NOMO-1 treated with DMSO at 0.1 percent for 48 hours (cell line): ENCODE measurements around the gene LRRC59.
"Not testable (repeated sequence)": the region's sequence is repeated elsewhere in the genome, so short reads cannot be mapped to it uniquely, and the experiment has no call there.

Experiments
- DNase-seq: peaks from one replicate; lab custom pipeline; 2025; ENCODE audit not compliant: unreplicated experiment; lab: John Stamatoyannopoulos, UW

Gene LRRC59

GRCh38 chr17:50348522-50349242 is 48.6 kb downstream of the LRRC59 start:
- no peak for DNase-seq

- no peak for DNase-seq
These were observed 49.4 kb downstream of the LRRC59 start for GRCh38 chr17:50347894-50348291.

- DNase-seq: no peak
These were observed 50.0 kb downstream of the LRRC59 start for GRCh38 chr17:50347117-50347893.

- peak; percentile 26 for DNase-seq
These were observed 50.8 kb downstream of the LRRC59 start for GRCh38 chr17:50346313-50347116.

GRCh38 chr17:50345432-50346312 is 51.7 kb downstream of the LRRC59 start, which contains the start of gene XYLT2:
TSS of gene XYLT2 (plus strand) at chr17:50346126. CDS start at chr17:50346141, 15 bp downstream.
- DNase-seq: peak; percentile 76

DNA sequence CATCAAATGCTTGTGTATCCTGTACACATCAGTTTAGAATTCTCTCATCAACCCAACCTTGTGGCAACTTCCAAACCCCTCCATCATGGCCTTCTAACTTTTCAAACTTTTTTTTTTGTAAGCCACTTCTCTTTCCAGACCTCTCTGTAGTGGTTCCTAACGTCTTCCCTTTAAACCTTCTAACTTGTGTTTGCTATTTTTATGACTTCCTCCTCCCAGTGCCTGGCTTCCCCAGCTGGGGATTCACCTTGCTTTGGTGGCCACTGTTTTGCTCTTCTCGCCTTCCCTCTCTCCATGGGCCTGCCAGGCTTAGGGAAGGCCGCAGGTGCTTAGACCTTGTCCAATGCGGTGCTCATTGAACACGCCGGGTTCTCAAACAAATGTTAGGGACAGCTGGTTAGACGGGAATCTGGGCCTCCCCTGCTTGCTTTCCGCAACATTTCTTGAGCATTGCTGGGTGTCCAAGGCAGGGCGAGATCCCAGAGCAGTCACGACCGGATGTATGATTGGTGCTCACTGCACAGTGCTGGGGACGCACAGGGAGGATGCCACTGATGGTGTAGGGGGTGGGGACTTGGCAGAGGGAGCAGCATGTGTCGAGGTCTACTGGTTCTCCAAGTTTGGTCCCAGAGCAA is 52.5 kb downstream of the LRRC59 start:
- peak; percentile 4 for DNase-seq

GRCh38 chr17:50339381-50339780 is 57.9 kb downstream of the LRRC59 start:
- DNase-seq: no peak

DNA sequence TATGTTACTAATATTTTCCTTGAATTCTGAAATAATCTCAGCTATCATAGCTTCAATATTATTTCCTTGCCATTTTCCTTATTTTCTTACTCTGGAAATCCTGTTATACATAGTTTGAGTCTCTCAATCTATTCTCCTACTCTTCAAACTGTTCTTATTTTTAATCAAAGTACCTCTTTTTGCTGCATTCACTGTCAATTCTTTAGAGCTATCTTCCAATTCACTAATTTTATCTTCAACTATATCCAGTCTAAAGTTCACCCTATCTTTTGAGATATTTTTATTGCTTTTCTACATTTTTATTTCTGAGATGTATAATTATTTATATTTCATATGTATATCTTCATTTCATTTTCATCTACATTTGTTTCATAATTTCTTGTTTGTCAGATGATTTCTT is 58.7 kb downstream of the LRRC59 start:
- no peak for DNase-seq

GRCh38 chr17:50337956-50338355 is 59.4 kb downstream of the LRRC59 start:
- no peak for DNase-seq

DNA sequence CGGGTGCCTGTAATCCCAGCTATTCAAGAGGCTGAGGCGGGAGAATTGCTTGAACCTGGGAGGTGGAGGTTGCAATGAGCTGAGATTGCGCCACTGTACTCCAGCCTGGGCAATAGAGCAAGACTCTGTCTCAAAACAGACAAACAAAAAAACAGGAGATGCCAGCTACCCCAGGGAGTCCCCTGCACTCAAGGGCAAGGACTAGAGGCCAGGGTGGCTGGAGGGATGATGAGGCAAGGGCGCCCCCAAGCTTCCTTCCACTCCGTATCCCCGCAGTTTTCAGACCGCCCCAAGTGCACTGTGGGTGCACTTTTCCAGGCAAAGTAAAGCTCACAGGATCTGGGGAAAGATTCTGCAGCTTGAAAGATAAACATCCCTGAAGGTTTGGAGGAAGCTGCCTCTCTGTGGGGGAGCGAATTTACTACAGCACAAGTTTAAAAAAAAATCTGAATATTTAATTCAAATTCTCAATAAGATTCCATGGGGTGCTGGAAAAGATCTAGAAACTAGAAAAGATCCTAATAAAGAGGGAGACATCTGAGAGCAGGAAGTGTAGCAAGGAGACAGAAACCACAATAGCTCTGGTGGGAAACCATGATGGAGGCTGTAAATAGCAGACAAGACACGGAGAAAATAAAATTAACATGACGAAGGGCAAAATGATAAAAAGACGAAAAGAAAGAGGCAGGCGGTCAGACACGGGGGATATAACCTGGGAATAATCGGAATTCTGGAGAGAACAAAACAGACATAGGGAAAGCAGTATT is 63.8 kb downstream of the LRRC59 start:
- not testable (repeated sequence) for DNase-seq

DNA sequence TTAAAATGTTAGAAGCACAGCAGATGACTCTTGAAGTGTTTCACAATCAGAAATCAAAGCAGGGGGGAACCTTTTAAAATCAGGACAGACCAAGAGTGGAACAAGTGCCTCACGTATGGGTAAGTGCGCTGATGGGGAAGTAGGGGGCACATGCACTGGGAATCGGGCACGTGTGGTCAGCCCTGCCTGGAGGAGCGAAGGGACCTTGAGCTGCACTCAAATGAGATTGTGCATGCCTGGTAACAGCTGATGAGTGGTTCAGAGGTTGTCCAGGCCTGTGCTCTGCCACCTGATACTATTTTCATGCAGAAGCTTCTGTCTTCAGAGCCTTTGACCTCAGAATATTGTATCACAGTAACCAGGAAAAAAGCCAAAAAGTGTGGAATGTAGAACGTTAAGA is 65.1 kb downstream of the LRRC59 start:
- DNase-seq: peak; percentile 48
